Loucy (cell line): ENCODE measurements around the gene MS4A4E.
"Not testable (repeated sequence)": the region's sequence is repeated elsewhere in the genome, so short reads cannot be mapped to it uniquely, and the experiment has no call there.

ENCODE experiments used
- H2AFZ ChIP-seq: fragments of 200-600 bp; sonication (generic); 2 replicates; pipeline ENCODE4 v1.6.0; 2016; ENCODE audit warnings: antibody characterized with exemption, mild to moderate bottlenecking, low read length, moderate library complexity
- H3F3A ChIP-seq: fragments of 200-600 bp; 2 replicates; pipeline ENCODE4 v1.6.0; 2016; ENCODE audit warnings: antibody characterized with exemption, low read depth, mild to moderate bottlenecking
- H3K27me3 ChIP-seq: fragments of 200-600 bp; sonication (generic); 2 replicates; pipeline ENCODE4 v1.6.1; 2014; ENCODE audit warnings: low read length, mild to moderate bottlenecking; ENCODE audit not compliant: insufficient read depth, poor library complexity, severe bottlenecking
- H3K36me3 ChIP-seq: fragments of 200-600 bp; sonication (generic); 2 replicates; pipeline ENCODE4 v1.6.1; 2016; ENCODE audit warnings: low read length; ENCODE audit not compliant: insufficient read depth
- H3K4me1 ChIP-seq: fragments of 200-600 bp; sonication (generic); 2 replicates; pipeline ENCODE4 v1.5.1; 2014; ENCODE audit warnings: low read length, mild to moderate bottlenecking; ENCODE audit not compliant: insufficient read depth, poor library complexity, severe bottlenecking
- H3K4me2 ChIP-seq: fragments of 200-600 bp; sonication (generic); 2 replicates; pipeline ENCODE4 v1.6.0; 2014; ENCODE audit warnings: antibody characterized with exemption, low read length, low read depth, mild to moderate bottlenecking; ENCODE audit not compliant: poor library complexity, severe bottlenecking
- H3K4me3 ChIP-seq: fragments of 200-600 bp; sonication (generic); 2 replicates; pipeline ENCODE4 v1.5.1; 2014; ENCODE audit warnings: low read length, mild to moderate bottlenecking, mixed read lengths; ENCODE audit not compliant: poor library complexity, severe bottlenecking
- H3K79me2 ChIP-seq: fragments of 200-600 bp; sonication (generic); 2 replicates; pipeline ENCODE4 v1.6.1; 2014; ENCODE audit warnings: low read length; ENCODE audit not compliant: insufficient read depth
- H3K9ac ChIP-seq: fragments of 200-600 bp; sonication (generic); 2 replicates; pipeline ENCODE4 v1.6.0; 2014; ENCODE audit warnings: mild to moderate bottlenecking, low read depth, low read length, moderate library complexity; ENCODE audit not compliant: poor library complexity, severe bottlenecking
- H3K9me2 ChIP-seq: fragments of 200-600 bp; sonication (generic); replicated peaks from 2 replicates; pipeline ENCODE4 v1.6.1; 2016; ENCODE audit warnings: low read depth, low read length, mixed read lengths
- H3K9me3 ChIP-seq: fragments of 200-600 bp; sonication (generic); 2 replicates; pipeline ENCODE4 v1.6.1; 2014; ENCODE audit warnings: mild to moderate bottlenecking, antibody characterized with exemption, low read length, low read depth; ENCODE audit not compliant: insufficient read depth
- H4K20me1 ChIP-seq: fragments of 200-600 bp; sonication (generic); 2 replicates; pipeline ENCODE4 v1.6.0; 2014; ENCODE audit warnings: antibody characterized with exemption, low read length, mild to moderate bottlenecking; ENCODE audit not compliant: insufficient read depth, poor library complexity, severe bottlenecking
- EZH2phosphoT487 ChIP-seq: fragments of 200-600 bp; IDR thresholded peaks from 2 replicates; pipeline ENCODE4 v1.6.1; 2018; ENCODE audit warnings: antibody characterized with exemption, mild to moderate bottlenecking, moderate library complexity, borderline replicate concordance
- TF ChIP-seq, protein P1 (sequence below): fragments of 200-600 bp; sonication (generic); conservative IDR thresholded peaks from 2 replicates; pipeline ENCODE4 v1.5.1; 2014; ENCODE audit warnings: mild to moderate bottlenecking, antibody characterized with exemption, low read length

Gene MS4A4E

DNA sequence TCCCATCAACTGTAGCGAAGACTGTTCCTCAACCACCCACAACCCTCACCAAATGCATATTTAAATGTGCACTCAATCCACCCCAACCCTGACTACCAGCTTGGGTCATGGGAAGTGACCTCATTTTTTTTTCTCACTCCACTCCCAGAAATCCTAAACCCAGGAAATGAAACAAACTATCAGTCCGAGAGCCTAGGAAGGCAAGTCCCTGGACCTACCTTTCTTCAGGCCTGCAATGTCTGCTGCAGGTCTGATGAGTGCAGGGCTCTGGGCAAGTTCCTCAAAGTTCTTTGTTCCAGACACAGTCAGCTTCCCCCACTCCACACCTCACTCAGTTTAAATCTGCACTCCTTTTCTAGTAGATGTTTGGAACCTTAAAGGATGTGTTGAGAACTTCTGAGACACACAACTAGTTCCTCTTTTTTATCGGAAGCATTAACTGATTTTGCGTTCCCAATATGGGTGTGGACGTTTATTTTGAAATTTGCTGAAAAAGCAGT lies at the start of gene MS4A4E:
MS4A4E (minus strand) TSS at position 398 of the 500 bp plus-strand sequence. CDS start 13,082 bp downstream, outside the sequence.
- TF ChIP-seq EZH2phosphoT487 = no peak
- TF ChIP-seq, protein P1, sequence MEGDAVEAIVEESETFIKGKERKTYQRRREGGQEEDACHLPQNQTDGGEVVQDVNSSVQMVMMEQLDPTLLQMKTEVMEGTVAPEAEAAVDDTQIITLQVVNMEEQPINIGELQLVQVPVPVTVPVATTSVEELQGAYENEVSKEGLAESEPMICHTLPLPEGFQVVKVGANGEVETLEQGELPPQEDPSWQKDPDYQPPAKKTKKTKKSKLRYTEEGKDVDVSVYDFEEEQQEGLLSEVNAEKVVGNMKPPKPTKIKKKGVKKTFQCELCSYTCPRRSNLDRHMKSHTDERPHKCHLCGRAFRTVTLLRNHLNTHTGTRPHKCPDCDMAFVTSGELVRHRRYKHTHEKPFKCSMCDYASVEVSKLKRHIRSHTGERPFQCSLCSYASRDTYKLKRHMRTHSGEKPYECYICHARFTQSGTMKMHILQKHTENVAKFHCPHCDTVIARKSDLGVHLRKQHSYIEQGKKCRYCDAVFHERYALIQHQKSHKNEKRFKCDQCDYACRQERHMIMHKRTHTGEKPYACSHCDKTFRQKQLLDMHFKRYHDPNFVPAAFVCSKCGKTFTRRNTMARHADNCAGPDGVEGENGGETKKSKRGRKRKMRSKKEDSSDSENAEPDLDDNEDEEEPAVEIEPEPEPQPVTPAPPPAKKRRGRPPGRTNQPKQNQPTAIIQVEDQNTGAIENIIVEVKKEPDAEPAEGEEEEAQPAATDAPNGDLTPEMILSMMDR = no peak

DNA sequence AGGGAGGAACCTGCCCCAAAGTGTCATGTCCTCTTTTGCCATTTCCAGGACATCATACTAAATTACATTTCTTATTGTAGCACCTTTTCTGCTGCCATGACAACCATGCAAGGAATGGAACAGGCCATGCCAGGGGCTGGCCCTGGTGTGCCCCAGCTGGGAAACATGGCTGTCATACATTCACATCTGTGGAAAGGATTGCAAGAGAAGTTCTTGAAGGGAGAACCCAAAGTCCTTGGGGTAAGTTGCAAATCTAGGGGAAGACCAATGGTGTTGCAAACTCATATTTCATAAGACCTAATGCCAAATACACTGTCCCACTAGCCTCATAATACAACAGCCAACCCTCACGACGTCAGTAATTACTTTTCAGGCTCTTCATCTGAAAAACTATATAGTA lies 49.2 kb upstream of the MS4A4E start:
- Histone ChIP-seq H3K9me3 (no peaks in the 10 kb centered on the region), H4K20me1 (no peaks in the 10 kb centered on the region), H3K9me2 (no peaks in the 10 kb centered on the region), H2AFZ (no peak overlapping the region), H3K4me1 (no peaks in the 10 kb centered on the region), H3K9ac (no peak overlapping the region), H3F3A (no peaks in the 10 kb centered on the region), H3K4me2 (no peak overlapping the region), H3K36me3 (no peaks in the 10 kb centered on the region), H3K27me3 (no peaks in the 10 kb centered on the region), H3K4me3 (no peak overlapping the region), H3K79me2 (no peaks in the 10 kb centered on the region)
- TF ChIP-seq, protein P1 = no peak
- no peak for TF ChIP-seq EZH2phosphoT487

More for the DNA sequence above, at the start of gene MS4A4E:
- no peaks in the 10 kb centered on the region for H3K9me2 ChIP-seq
- no peaks in the 10 kb centered on the region for H3F3A ChIP-seq
- no peak within 1 kb of the TSS for H3K4me2 ChIP-seq
- no peaks in the 10 kb centered on the region for H4K20me1 ChIP-seq
- no peaks in the 10 kb centered on the region for H3K4me1 ChIP-seq
- H3K79me2 ChIP-seq = no peaks in the 10 kb centered on the region
- no peaks in the 10 kb centered on the region for H3K36me3 ChIP-seq
- no peak within 1 kb of the TSS for H2AFZ ChIP-seq
- no peak within 1 kb of the TSS for H3K9ac ChIP-seq
- no peak within 1 kb of the TSS for H3K4me3 ChIP-seq
- peaks cover 9% of the 10 kb centered on the region for H3K27me3 ChIP-seq
- no peaks in the 10 kb centered on the region for H3K9me3 ChIP-seq

DNA sequence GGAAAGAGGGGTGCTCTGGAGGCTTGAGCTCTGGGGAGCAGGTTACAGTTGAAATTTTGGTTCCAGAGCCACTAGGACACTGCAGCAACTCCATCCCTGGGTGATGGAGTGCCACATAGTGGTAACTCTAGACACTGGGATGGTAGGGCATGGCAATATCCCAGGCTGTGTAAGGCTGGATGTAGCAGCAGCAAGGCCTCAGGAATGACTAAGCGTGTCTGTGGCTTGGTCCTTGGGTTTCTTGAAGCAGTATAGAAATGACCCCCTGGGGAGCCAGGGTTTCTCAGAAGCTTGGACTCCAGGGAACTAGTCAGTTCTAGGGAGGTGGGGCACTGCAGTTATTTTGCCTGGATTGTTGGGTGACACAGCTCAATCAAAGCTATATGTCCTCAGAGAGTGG lies 45.6 kb upstream of the MS4A4E start:
- Histone ChIP-seq H3K4me2 (no peak overlapping the region), H3K36me3 (no peaks in the 10 kb centered on the region), H4K20me1 (no peaks in the 10 kb centered on the region), H3K27me3 (no peaks in the 10 kb centered on the region), H2AFZ (no peak overlapping the region), H3K4me1 (no peaks in the 10 kb centered on the region), H3K9ac (no peak overlapping the region), H3F3A (no peaks in the 10 kb centered on the region), H3K9me2 (no peaks in the 10 kb centered on the region), H3K9me3 (no peaks in the 10 kb centered on the region), H3K4me3 (no peak overlapping the region), H3K79me2 (no peaks in the 10 kb centered on the region)
- no peak for TF ChIP-seq EZH2phosphoT487
- TF ChIP-seq, protein P1 = no peak

DNA sequence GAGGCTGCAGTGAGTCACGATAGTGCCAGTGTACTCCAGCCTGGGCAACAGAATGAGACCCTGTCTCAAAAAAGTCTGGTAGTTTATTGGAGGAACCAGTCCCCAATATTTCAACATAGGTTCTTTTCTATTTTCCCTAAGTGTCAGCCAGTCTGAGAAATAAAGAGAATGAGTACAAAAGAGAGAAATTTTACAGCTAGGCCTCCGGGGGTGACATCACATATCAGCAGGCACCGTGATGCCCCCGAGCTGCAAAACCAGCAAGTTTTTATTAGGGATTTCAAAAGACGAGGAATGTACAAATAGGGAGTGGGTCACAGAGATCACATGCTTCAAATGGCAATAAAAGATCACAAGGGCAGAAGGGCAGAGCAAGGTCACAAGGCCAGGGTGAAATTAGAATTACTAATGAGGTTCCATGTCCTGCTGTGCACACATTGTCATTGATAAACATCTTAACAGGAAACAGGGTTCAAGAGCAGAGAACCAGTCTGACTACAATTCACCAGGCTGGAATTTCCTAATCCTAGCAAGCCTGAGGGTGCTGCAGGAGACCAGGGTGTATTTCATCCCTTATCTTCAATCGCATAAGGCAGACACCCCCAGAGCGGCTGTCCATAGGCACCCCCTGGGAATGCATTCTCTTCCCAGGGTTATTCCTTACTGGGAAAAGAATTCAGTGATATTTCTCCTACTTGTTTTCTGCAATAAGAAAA lies 42.6 kb upstream of the MS4A4E start:
- not testable (repeated sequence) for H3K4me2 ChIP-seq, H4K20me1 ChIP-seq, H3K27me3 ChIP-seq, H3K9me2 ChIP-seq, H3K36me3 ChIP-seq, H3K4me1 ChIP-seq, H2AFZ ChIP-seq, H3K9ac ChIP-seq, H3K79me2 ChIP-seq, H3K9me3 ChIP-seq, H3K4me3 ChIP-seq, H3F3A ChIP-seq
